HG03439 (cell line): ENCODE results near the gene EDIL3.
"Not testable (repeated sequence)": the region's sequence is repeated elsewhere in the genome, so short reads cannot be mapped to it uniquely, and the experiment has no call there.

Experiments used
- ATAC-seq: cut with Tn5 transposase; IDR thresholded peaks from one replicate; pipeline ENCODE4 v1.9.1; 2021; ENCODE audit warnings: mild to moderate bottlenecking, moderate library complexity; ENCODE audit not compliant: unreplicated experiment

EDIL3 gene

DNA sequence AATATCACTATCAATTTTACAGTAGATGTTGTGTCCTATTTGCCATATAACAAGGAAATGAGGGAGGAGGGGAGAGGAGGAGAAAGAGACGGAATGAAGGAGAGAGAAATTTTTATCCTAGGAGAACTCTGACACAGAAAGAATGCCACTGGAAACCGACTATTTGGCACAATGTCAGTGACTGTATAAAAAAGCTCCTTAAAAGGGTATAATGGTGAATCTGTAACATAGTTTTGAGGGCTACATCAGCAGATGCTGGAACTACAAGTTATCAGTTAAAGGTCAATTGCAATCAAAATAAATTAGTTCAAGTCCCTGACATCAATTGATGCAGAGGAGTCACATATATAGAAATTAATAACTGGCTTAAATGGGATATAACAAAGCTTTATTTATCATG lies 5.7 kb downstream of the EDIL3 start:
- ATAC-seq = no peak

DNA sequence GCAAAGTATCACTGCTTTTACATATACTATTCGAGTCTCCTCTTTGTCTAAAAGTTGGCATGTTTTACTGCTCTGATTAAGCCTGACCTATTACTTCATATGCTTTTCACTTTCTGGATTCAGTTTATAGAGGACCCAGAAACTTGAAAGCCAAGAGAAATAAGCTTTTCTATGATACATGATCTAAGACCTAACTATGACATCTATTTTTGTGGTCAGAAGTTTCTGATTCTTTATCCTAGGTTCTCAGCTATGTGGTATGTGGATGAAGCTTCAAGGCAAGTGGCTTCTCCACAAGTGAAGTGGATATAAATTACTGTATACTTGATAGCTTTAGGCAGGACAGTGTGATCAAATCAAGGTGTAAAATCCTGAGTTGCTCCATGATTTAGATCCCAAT lies 6.3 kb downstream of the EDIL3 start:
- no peak for ATAC-seq

DNA sequence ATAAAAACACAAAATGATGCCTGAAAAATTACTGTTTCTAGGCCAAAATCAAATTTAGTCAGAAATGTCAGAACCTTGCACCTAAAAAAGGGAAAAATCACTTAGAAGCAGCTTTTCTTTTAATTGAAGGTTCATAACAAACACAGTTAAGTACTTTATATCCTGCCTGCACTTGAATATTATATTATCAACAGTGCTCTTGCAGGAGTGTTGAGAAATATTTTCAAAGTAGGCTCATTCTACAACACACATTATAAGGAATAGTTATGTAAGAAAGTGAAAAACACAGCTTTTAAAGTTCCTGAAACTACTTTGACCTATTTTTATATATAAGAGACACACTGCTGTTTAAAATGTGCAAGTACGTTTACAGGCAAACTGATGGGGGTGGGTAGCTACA lies 8.3 kb downstream of the EDIL3 start:
- no peak for ATAC-seq

DNA sequence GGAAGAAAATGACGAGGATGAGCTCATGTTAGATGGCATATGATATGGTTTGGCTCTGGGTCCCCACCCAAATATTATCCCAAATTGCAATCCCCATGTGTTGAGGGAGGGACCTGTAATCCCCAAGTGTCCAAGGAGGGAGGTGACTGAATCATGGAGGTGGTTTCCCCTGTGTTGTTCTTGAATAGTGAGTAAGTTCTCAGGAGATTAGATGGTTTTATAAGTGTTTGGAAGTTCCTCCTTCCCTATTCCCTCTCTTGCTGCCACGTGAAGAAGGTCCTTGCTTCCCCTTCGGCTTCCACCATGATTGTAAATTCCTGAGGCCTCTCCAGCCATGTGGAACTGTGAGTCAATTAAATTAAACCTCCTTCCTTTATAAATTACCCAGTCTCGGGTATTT lies 10.1 kb downstream of the EDIL3 start:
- no peak for ATAC-seq

DNA sequence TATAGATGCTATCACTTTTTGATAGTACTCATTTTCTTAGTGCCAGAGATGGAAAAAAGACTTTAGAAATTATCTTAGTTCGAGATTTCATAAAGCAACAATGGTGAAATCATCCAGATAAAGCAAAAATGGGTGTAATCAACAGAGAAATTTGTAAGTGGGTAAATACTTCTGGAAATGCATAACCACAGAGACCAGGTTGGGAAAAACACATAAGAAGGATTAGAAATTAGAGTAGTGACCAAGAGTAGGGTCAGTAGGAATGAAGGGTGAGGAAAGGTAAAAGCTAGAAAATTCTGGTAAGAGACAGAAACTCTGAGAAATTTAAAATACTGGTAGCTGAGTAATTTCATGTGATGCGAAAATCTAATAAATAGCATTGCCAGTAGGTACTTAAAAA lies 11.2 kb downstream of the EDIL3 start:
- no peak for ATAC-seq

DNA sequence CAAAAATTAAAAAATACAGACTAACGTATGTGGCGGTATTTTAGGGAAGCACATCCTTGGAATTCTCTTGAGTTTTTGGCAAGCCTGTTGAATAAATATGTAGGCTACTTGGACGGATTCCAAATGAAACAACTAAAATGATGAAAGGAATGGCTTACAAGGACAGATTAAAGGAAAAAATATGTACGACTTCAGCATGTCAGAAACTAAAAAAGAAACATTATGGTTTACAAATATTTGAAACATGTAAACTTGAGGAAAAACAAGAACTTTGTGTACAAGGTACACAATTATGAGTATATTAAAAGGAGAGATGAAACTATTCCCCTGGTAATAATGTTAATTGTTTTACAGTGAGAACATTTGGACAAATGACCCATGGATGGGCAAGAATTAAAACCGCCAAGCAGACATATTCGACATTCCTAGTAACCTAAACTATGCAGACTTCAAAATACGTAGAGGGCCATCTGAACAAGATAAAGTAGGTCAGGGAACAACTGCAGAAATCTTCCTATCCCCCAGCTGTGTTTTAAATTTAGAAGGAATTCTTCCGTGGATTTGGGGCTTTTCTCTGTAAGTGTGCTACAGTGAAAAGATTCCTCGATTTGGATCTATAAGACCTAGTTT lies 12.5 kb downstream of the EDIL3 start:
- ATAC-seq = no peak

DNA sequence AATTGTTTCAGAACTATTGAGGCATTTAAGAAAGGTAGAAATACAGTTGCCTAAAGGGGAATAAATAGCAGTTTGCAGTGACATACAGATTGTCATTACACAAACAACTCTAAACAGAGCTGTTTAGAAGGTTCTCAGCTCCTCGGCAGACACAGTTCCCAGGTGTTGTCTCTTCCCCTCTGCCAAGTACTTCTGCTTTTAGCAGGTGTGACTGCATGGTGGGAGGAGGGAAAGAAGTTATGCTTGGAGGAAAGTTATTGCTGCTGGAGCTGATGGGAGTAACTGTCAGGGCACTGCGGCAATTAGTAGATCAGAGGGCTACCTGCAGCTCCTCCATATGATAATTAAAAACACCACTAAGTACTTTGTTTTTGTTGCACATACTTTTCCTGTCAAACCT lies 14.5 kb downstream of the EDIL3 start:
- ATAC-seq = no peak

DNA sequence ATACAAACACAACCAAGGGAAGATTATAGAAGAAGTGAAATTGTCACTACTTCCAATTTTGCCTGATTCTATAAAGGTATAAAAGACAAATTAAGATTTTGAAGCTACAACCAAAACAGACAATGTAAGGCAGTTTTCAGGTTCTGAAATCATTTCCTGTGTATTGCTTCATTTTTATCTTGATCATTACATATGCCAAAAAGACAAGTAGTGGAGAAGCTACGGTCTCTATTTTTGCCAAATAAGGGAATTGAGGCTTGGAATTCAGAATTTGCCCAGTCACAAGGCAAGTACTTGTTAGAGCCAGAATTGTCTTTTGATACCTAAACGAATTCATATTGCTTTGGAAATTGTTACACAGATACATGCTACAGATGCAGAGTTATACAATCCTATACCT lies 20.6 kb downstream of the EDIL3 start:
- no peak for ATAC-seq

DNA sequence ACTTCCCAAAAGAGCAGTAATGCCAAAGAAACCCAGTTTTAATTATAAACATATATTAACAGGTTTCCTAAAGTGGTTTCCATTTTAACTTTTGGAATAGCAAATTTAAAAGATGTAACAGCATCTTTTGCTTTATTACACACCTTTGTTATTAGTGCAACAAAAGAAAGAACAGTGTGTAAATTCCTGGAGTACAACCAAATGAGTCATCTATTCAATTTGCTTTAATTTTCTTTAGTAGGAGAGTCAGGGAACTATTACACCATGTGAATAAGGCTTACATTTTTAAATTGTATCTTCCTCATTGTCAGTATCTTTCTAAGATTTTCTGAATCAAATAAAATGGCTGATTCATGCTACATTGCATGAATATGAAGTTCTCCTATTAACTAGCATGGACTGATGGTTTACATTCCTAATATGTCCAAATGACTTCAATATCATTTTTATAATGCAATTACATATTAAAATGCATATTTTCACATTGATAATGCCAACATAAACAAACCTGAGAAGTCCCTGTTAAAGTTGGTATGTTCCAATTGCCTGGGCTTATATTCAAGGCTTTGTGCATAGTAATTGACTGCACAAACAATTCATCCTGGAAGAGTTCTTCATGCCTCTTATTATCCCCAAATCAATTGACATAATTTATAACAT lies 22.5 kb downstream of the EDIL3 start:
- ATAC-seq = no peak

DNA sequence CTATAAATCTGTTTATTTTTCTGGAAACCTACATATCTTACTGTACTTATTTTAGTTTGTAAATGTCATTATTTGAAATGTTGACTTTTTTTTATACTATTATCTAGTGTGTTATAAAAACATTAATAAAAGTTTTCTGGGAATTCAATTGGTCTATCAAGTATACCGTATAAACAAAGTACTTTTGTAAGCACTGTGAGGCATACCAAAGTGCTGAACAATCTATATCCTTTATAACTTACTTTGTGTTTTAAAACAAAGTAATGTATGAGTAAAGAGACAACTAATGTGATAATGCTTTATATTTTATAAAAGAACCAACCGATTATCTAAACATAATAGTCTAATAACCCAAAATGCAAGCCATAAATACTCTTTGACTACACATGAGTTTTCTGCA lies 23.1 kb downstream of the EDIL3 start:
- no peak for ATAC-seq

DNA sequence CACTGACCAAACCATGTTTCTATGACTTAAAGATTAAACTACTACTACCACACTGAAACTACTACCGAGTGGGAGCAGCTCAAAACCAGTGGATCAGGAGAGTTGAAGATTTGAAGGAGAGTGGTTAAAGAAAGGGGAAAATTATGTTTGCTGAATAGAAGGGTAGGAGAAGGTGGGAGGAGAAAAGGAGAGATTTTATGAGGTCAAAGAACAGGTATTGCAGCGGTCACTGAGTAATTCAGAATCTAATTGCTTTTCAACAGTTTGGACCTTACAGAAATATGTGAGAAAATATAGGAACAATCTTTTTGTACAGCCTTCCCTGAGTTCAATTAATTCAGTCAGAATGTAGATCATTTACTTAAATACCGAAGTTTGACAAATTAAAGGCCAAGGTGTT lies 24.6 kb downstream of the EDIL3 start:
- ATAC-seq = no peak

DNA sequence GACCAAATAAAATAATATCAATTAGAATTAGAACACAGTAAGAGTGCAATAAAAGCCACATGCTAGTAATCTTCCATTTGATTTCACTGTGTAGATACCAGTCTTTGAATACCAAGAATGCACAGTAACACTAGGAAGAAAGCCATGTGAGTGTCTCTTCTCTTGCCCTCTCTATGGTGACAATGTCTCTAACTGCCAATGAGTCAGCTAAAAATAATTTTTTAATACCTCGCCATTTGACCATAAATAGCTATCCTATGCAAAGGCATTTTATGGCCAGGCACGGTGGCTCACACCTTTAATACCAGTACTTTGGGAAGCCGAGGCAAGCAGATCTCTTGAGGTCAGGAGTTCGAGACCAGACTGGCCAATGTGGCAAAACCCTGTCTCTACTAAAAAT lies 30.6 kb downstream of the EDIL3 start:
- no peak for ATAC-seq

DNA sequence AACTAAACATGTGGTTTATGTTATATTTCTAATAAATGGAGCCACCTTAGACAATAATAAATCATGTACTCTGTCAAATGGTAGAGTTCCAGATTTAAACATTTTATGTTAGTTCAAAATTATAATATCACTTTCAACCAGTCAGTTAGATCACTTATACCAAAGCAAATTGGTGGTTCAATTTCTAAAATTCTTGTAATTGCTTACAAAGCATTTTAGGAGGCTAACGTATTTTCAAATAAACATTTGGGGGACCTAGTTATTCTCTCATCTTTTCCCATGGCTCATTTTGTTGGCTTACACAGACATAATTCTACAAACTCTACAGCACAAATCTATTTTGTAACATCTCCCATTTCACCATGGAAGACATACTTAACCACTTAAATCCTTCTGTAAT lies 39.9 kb downstream of the EDIL3 start:
- ATAC-seq = no peak

DNA sequence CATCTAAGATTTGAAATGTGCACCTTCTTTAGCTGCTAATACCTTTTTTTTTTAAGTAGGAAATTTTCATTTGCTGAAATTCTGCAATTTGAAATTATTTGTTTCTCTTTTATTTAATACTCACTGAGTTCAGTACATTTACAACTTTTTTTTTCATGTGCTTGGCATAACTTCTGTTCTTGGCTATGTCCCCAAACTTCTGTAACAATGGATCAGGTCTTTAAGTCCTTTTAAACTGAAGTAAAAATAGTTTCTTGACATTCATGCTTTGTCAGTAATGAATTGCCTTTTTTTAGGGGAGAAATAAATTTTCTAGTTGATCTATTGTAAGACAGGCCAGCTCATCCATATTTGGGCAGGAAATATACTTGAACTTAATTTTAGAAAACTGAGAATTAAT lies 41.5 kb downstream of the EDIL3 start:
- no peak for ATAC-seq

DNA sequence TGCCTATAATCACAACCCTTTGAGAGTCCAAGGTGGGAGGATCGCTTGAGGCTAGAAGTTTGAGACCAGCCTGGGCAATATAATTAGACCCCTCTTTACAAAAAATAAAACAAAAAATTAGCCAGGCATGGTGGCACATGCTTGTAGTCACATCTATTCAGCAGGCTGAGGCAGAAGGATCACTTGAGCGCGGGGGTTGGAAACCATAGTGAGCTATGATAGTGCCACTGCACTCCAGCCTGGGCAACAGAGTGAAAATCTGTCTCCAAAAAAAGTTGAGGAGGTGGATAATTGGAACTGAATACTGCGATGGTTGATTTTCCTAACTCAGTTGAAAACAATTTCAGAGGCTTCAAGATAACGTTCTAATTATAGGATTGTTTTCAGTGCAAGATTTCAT lies 52.6 kb downstream of the EDIL3 start:
- ATAC-seq = no peak

DNA sequence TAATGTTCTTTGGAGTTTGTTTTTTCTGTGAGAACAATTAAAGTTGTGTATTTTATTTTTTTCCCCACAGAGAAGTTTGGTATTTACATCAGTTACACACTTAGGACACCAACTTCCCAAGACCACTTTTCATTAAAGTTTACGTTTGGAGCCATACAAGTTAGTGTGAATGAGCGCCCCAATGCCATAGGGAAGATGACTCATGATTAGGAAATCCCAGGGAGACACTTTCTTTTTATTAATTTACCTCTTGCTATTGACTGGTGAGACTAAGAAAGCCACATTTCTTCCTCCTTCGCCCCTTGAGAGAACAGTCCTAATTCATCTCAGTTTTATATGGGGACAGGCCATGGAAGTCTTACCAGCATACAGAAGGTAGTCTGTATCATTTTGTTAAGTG lies 57.1 kb downstream of the EDIL3 start:
- ATAC-seq = no peak

DNA sequence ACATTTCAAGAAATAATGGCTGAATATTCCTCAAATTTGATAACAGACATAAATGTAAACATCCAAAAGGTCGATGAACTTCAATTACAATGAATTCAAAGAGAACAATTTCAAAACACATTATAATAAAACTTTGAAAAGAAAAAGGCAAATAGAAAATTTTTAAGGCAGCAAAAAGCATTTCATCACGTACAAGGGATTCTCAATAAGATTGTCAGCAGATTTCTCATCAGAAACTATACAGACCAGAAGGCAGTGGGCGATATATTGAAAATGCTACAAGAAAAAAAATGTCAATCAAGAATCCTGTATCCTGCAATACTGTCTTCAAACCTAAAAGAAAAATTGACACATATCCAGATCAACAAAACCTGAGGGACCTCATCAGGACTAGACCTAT lies 62.0 kb downstream of the EDIL3 start:
- no peak for ATAC-seq

DNA sequence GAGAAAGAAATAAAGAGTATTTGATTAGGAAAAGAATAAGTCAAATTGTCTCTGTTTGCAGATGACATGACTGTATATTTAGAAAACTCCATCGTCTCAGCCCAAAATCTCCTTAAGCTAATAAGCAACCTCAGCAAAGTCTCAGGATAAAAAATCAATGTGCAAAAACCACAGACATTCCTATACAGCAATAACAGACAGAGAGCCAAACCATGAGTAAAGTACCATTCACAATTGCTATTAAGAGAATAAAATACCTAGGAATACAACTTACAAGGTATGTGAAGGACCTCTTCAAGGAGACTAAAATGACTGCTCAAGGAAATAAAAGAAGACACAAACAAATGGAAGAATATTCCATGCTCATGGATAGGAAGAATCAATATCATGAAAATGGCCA lies 66.9 kb downstream of the EDIL3 start:
- ATAC-seq = not testable (repeated sequence)

DNA sequence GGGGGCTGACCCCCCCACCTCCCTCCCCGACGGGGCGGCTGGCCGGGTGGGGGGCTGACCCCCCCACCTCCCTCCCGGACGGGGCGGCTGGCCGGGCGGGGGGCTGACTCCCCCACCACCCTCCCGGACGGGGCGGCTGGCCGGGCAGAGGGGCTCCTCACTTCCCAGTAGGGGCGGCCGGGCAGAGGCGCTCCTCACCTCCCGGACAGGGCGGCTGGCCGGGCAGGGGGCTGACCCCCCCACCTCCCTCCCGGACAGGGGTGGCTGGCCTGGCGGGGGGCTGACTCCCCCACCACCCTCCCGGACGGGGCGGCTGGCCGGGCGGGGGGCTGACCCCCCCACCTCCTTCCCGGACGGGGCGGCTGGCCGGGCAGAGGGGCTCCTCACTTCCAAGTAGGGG lies 72.4 kb downstream of the EDIL3 start:
- not testable (repeated sequence) for ATAC-seq

DNA sequence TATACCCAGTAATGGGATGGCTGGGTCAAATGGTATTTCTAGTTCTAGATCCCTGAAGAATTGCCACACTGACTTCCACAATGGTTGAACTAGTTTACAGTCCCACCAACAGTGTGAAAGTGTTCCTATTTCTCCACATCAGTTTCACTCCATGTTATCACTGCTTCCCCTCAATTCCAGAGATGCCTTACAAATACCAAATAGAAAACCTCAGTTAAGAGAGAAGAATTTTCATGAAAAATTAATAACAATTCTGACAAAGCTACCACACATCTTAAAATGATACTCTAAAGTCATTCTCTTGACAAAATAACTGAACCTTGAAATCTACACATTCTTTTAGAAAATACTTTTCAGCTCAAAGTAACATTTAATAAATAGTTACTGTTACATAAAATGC lies 74.8 kb downstream of the EDIL3 start:
- not testable (repeated sequence) for ATAC-seq

DNA sequence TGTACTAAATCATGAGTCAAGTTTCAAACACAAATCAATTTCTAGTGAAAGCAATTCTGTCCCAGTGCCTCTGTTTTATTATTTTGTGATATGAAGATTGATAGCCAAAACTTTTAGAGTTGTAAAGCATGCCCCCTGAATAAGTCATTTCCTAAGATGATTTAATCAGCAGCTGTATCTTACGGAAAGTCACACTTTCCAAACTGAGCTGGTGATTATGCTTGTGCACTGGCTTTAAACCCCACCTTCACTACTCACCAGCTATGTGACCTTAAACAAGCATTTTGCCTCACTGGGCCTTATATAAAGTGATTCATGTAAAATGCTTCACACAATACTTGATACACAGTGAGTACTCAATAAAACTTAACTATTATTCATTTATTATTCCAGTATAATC lies 78.1 kb downstream of the EDIL3 start:
- ATAC-seq = no peak

DNA sequence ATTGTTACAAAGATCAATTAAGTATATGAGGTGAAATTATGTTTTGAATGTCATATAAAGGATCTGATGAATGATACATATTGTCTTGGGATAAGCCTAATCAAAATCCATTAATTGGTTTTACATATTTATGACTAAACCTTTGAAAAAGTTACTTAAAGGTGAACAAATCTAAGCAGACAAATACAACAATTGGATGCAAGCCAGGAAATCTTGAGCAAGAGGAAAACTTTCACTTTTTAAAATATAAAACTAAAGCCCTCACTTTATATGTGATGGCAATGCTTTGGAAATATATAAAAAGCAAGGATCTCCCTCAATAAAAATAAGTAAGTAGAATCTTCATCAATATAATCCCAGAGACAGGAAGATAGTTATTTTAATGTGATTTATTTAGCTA lies 80.1 kb downstream of the EDIL3 start:
- no peak for ATAC-seq

DNA sequence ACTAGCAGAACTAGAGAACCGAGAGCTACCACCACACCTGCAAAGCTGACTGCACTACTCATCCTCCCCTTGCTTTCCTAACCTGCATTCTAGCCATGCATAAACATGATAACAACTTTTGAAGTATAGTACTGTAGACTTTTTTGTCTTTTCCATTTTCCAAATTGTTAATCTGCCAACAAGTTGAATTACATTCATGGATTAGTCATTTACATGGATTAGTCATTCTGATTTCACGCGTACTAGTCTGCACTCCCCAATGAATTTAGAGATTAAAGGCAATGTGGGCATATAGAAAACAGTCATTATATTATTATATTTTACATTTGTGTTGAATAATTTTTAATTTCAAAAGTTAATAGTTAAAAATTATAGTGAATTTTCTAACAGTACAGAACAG lies 81.4 kb downstream of the EDIL3 start:
- no peak for ATAC-seq
